ENCODE measurements around the gene IL23R. TPM values are rescaled to one million over a fixed set of nuclear protein-coding genes. Genes with fewer than 3 reads are reported as not detected.
A peak's percentile ranks its signal among the peaks of the same experiment; 100 is the strongest.

Gene IL23R
- total and polyA plus RNA-seq, 2 of the 8 experiments (the other 6 are each of a cell fraction or from before 2014, with no cell fraction given) = not detected

DNA sequence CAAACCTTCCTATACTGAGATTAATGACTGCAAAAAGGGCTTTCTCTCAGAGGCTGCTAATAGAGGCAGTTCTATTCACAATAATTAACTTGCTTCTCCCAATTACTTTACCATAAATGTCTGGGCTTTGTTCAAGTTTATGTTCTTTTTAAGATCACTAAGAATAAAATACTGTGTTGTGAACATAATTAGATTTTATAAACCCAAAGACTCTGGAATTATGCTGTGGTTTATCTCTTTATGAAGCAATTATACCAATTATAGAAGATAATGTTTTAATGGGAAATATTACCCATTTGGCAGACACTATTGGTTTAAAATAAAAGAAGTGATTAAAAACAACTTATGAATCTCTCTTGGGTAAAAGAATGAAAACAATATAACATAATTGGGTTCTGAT, 97.9 kb downstream of the IL23R start:
- H3K23ac ChIP-seq (ENCODE audit: insufficient read length) = no peak overlapping the region
- DNase-seq (ENCODE audit: low read depth in 1 of 2, low spot score in 2 of 2) (no peak), FAIRE-seq (no peak)
- H3K4me3 ChIP-seq (ENCODE audit: extremely low read depth in 1 of 4, insufficient read depth in 2 of 4, low read depth in 3 of 4, low read length in 4 of 4) = no peak overlapping the region
- H3K4me1 ChIP-seq (replicated peaks in 1 of 4; ENCODE audit: control insufficient read depth in 3 of 4, insufficient read depth in 4 of 4, low read length in 3 of 4) = peaks cover 0 to 10% (median 7%) of the 10 kb centered on the region in 4 experiments; a peak in 3 of 7 replicates
- no peak overlapping the region for H3K4ac ChIP-seq (replicated peaks; ENCODE audit: insufficient read length, low read depth, low read length)
- H4K20me1 ChIP-seq (replicated peaks in 1 of 2; ENCODE audit: control insufficient read depth in 1 of 2, insufficient read depth in 2 of 2, low read length in 2 of 2) = no peaks in the 10 kb centered on the region
- no peak overlapping the region for H3K9ac ChIP-seq (replicated peaks in 1 of 4; ENCODE audit: extremely low read depth in 1 of 4, low read depth in 3 of 4, low read length in 3 of 4)
- no peak overlapping the region for H2BK20ac ChIP-seq (ENCODE audit: low read length)
- no peak overlapping the region for H3K4me2 ChIP-seq (ENCODE audit: insufficient read depth in 1 of 2, low read depth in 2 of 2, low read length in 2 of 2)
- H3K18ac ChIP-seq (ENCODE audit: extremely low read depth, low read length) = no peak overlapping the region
- H2BK120ac ChIP-seq (replicated peaks; ENCODE audit: low read depth, low read length) = no peak overlapping the region
- no peaks in the 10 kb centered on the region for H3K9me3 ChIP-seq (ENCODE audit: insufficient read depth in 2 of 2, low read depth in 1 of 2, low read length in 1 of 2)
- H4K5ac ChIP-seq (ENCODE audit: insufficient read length, low read depth, low read length) = no peak overlapping the region
- H3K79me2 ChIP-seq (ENCODE audit: control insufficient read depth in 1 of 2, insufficient read depth in 2 of 2, low read length in 2 of 2) = no peaks in the 10 kb centered on the region
- H2BK12ac ChIP-seq (ENCODE audit: low read depth, low read length) = no peak overlapping the region
- H2BK5ac ChIP-seq (ENCODE audit: low read depth, low read length) = no peak overlapping the region
- H4K8ac ChIP-seq (ENCODE audit: extremely low read depth, insufficient read depth, low read length) = no peak overlapping the region
- H3K23me2 ChIP-seq (ENCODE audit: low read depth, low read length) = no peaks in the 10 kb centered on the region
- H2AK5ac ChIP-seq (ENCODE audit: low read depth, low read length) = no peak overlapping the region
- no peak overlapping the region for H4K91ac ChIP-seq (replicated peaks; ENCODE audit: insufficient read length, low read length)
- CTCF ChIA-PET (ENCODE audit: partially characterized antibody) = no interaction called here
- TF ChIP-seq, protein P1, sequence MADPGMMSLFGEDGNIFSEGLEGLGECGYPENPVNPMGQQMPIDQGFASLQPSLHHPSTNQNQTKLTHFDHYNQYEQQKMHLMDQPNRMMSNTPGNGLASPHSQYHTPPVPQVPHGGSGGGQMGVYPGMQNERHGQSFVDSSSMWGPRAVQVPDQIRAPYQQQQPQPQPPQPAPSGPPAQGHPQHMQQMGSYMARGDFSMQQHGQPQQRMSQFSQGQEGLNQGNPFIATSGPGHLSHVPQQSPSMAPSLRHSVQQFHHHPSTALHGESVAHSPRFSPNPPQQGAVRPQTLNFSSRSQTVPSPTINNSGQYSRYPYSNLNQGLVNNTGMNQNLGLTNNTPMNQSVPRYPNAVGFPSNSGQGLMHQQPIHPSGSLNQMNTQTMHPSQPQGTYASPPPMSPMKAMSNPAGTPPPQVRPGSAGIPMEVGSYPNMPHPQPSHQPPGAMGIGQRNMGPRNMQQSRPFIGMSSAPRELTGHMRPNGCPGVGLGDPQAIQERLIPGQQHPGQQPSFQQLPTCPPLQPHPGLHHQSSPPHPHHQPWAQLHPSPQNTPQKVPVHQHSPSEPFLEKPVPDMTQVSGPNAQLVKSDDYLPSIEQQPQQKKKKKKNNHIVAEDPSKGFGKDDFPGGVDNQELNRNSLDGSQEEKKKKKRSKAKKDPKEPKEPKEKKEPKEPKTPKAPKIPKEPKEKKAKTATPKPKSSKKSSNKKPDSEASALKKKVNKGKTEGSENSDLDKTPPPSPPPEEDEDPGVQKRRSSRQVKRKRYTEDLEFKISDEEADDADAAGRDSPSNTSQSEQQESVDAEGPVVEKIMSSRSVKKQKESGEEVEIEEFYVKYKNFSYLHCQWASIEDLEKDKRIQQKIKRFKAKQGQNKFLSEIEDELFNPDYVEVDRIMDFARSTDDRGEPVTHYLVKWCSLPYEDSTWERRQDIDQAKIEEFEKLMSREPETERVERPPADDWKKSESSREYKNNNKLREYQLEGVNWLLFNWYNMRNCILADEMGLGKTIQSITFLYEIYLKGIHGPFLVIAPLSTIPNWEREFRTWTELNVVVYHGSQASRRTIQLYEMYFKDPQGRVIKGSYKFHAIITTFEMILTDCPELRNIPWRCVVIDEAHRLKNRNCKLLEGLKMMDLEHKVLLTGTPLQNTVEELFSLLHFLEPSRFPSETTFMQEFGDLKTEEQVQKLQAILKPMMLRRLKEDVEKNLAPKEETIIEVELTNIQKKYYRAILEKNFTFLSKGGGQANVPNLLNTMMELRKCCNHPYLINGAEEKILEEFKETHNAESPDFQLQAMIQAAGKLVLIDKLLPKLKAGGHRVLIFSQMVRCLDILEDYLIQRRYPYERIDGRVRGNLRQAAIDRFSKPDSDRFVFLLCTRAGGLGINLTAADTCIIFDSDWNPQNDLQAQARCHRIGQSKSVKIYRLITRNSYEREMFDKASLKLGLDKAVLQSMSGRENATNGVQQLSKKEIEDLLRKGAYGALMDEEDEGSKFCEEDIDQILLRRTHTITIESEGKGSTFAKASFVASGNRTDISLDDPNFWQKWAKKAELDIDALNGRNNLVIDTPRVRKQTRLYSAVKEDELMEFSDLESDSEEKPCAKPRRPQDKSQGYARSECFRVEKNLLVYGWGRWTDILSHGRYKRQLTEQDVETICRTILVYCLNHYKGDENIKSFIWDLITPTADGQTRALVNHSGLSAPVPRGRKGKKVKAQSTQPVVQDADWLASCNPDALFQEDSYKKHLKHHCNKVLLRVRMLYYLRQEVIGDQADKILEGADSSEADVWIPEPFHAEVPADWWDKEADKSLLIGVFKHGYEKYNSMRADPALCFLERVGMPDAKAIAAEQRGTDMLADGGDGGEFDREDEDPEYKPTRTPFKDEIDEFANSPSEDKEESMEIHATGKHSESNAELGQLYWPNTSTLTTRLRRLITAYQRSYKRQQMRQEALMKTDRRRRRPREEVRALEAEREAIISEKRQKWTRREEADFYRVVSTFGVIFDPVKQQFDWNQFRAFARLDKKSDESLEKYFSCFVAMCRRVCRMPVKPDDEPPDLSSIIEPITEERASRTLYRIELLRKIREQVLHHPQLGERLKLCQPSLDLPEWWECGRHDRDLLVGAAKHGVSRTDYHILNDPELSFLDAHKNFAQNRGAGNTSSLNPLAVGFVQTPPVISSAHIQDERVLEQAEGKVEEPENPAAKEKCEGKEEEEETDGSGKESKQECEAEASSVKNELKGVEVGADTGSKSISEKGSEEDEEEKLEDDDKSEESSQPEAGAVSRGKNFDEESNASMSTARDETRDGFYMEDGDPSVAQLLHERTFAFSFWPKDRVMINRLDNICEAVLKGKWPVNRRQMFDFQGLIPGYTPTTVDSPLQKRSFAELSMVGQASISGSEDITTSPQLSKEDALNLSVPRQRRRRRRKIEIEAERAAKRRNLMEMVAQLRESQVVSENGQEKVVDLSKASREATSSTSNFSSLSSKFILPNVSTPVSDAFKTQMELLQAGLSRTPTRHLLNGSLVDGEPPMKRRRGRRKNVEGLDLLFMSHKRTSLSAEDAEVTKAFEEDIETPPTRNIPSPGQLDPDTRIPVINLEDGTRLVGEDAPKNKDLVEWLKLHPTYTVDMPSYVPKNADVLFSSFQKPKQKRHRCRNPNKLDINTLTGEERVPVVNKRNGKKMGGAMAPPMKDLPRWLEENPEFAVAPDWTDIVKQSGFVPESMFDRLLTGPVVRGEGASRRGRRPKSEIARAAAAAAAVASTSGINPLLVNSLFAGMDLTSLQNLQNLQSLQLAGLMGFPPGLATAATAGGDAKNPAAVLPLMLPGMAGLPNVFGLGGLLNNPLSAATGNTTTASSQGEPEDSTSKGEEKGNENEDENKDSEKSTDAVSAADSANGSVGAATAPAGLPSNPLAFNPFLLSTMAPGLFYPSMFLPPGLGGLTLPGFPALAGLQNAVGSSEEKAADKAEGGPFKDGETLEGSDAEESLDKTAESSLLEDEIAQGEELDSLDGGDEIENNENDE (IDR thresholded peaks at IDR 0.05; ENCODE audit: insufficient replicate concordance, low read length) = no peak
- H2BK15ac ChIP-seq (ENCODE audit: low read length) = no peak overlapping the region
- H3K27ac ChIP-seq (ENCODE audit: low read depth, low read length) = no peak overlapping the region
- POLR2A ChIA-PET (ENCODE audit: partially characterized antibody) = no interaction called here
- no peak overlapping the region for H3K14ac ChIP-seq (ENCODE audit: insufficient read length)
- peak overlapping the region; percentile 68 for H2AFZ ChIP-seq (ENCODE audit: low read length)
- H3K36me3 ChIP-seq (ENCODE audit: control insufficient read depth in 2 of 4, insufficient read depth in 4 of 4, low read length in 3 of 4) = no peaks in the 10 kb centered on the region
- no peaks in the 10 kb centered on the region for H3K79me1 ChIP-seq (ENCODE audit: low read depth, low read length)
- H3K27me3 ChIP-seq (replicated peaks in 1 of 4; ENCODE audit: control insufficient read depth in 3 of 4, extremely low read depth in 1 of 4, insufficient read depth in 3 of 4, low read length in 3 of 4) = no peaks in the 10 kb centered on the region
- no peak overlapping the region for H3K56ac ChIP-seq (replicated peaks; ENCODE audit: insufficient read length, low read depth, low read length)

Data from H1 (cell line).